BE2C (cell line): Measurements from ENCODE around the gene KLF13.
A peak's percentile ranks its signal among the peaks of the same experiment; 100 is the strongest.

ENCODE experiments used
- DNase-seq: peaks from one replicate; pipeline ENCODE4 v3.0.0-alpha.2; 2020
- H3K27me3 ChIP-seq: fragments of 250-450 bp; sonication (Bioruptor Pico); 2 replicates; pipeline ENCODE4 v1.5.1; 2020; ENCODE audit warnings: mild to moderate bottlenecking
- H3K36me3 ChIP-seq: fragments of 250-450 bp; sonication (Bioruptor Pico); 2 replicates; pipeline ENCODE4 v1.5.1; 2020; ENCODE audit warnings: mild to moderate bottlenecking
- H3K4me1 ChIP-seq: fragments of 250-450 bp; sonication (Bioruptor Pico); 2 replicates; pipeline ENCODE4 v1.5.1; 2020
- H3K4me3 ChIP-seq: 2 replicates; pipeline ENCODE4 v1.5.1; 2011; ENCODE audit warnings: low read depth, low read length
- H3K9me3 ChIP-seq: fragments of 250-450 bp; sonication (Bioruptor Pico); 2 replicates; pipeline ENCODE4 v1.5.1; 2020
- CTCF ChIP-seq: IDR thresholded peaks from 2 replicates; pipeline ENCODE4 v1.5.1; 2012; ENCODE audit warnings: mild to moderate bottlenecking, low read depth, low read length

Gene KLF13

DNA sequence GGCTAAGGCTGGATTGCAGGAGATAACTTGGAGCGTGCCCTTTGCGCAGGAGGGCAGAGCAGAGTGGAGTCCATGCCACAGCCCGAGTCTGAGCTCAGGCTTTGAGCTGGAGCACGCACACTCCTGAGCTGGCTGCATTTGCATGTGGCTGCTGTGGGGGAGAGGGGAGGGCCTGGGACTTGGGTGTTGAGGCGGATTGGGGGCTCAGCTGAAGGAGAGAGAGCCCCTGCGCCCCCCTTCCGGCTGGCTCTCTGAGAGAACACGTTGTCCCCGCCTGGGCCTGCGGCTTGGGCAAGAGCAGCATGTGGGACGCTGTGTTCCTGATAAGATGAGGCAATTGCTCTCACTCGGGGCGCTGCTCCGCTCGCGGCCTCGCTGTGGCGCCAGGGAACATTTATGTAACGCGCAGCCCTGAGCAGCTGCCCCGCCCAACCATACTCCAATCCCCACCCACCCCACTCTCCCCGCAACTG lies 39.1 kb downstream of the KLF13 start:
- peak; percentile 90 for DNase-seq
- H3K4me1 ChIP-seq, result peaks cover 65% of the 10 kb centered on the region

GRCh38 chr15:31366169-31366734 lies 39.6 kb downstream of the KLF13 start:
- peak; percentile 60 for DNase-seq
- Histone ChIP-seq H3K4me3 (peak overlapping the region; percentile 40), H3K36me3 (peaks cover 7% of the 10 kb centered on the region), H3K9me3 (no peaks in the 10 kb centered on the region), H3K27me3 (no peaks in the 10 kb centered on the region), H3K4me1 (peaks cover 60% of the 10 kb centered on the region)
- peak; percentile 57 for TF ChIP-seq CTCF

More for the DNA sequence above, 39.1 kb downstream of the KLF13 start:
- Histone ChIP-seq H3K9me3 (no peaks in the 10 kb centered on the region), H3K27me3 (no peaks in the 10 kb centered on the region), H3K4me3 (peak overlapping the region; percentile 40), H3K36me3 (peaks cover 7% of the 10 kb centered on the region)
- TF ChIP-seq CTCF, result peak; percentile 45

GRCh38 chr15:31367021-31367729 lies 40.5 kb downstream of the KLF13 start:
- Histone ChIP-seq H3K9me3 (no peaks in the 10 kb centered on the region), H3K4me3 (no peak overlapping the region), H3K4me1 (peaks cover 60% of the 10 kb centered on the region), H3K36me3 (peaks cover 11% of the 10 kb centered on the region), H3K27me3 (no peaks in the 10 kb centered on the region)
- no peak for TF ChIP-seq CTCF
- no peak for DNase-seq

- H3K9me3 ChIP-seq, result no peaks in the 10 kb centered on the region
- H3K4me1 ChIP-seq, result peaks cover 57% of the 10 kb centered on the region
- TF ChIP-seq CTCF, result no peak
- no peak for DNase-seq
- peaks cover 12% of the 10 kb centered on the region for H3K36me3 ChIP-seq
- H3K27me3 ChIP-seq, result no peaks in the 10 kb centered on the region
- no peak overlapping the region for H3K4me3 ChIP-seq
These were observed 41.2 kb downstream of the KLF13 start for GRCh38 chr15:31367730-31368344.

GRCh38 chr15:31369727-31370126 lies 43.1 kb downstream of the KLF13 start:
- peaks cover 59% of the 10 kb centered on the region for H3K4me1 ChIP-seq
- H3K27me3 ChIP-seq, result no peaks in the 10 kb centered on the region
- no peak for TF ChIP-seq CTCF
- peaks cover 27% of the 10 kb centered on the region for H3K36me3 ChIP-seq
- H3K4me3 ChIP-seq, result no peak overlapping the region
- no peaks in the 10 kb centered on the region for H3K9me3 ChIP-seq
- DNase-seq, result no peak
